ENCODE data around the gene ENO2.
"Not testable (repeated sequence)": the region's sequence is repeated elsewhere in the genome, so short reads cannot be mapped to it uniquely, and the experiment has no call there.

DNA sequence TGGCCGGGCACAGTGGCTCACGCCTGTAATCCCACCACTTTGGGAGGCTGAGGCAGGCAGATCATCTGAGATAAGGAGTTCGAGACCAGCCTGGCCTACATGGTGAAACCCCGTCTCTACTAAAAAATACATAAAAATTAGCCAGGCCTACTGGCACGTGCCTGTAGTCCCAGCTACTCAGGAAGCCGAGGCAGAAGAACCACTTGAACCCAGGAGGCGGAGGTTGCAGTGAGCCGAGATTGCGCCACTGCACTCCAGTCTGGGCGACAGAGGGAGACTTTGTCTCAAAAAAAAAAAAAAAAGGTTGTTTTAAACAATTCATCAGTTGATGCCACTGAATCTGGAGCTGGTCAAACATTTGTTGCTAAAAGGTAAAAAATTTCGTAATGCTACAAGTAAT, 34.6 kb upstream of the ENO2 start:
- TF ChIP-seq, protein P1, sequence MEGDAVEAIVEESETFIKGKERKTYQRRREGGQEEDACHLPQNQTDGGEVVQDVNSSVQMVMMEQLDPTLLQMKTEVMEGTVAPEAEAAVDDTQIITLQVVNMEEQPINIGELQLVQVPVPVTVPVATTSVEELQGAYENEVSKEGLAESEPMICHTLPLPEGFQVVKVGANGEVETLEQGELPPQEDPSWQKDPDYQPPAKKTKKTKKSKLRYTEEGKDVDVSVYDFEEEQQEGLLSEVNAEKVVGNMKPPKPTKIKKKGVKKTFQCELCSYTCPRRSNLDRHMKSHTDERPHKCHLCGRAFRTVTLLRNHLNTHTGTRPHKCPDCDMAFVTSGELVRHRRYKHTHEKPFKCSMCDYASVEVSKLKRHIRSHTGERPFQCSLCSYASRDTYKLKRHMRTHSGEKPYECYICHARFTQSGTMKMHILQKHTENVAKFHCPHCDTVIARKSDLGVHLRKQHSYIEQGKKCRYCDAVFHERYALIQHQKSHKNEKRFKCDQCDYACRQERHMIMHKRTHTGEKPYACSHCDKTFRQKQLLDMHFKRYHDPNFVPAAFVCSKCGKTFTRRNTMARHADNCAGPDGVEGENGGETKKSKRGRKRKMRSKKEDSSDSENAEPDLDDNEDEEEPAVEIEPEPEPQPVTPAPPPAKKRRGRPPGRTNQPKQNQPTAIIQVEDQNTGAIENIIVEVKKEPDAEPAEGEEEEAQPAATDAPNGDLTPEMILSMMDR (IDR thresholded peaks at IDR 0.05): not testable (repeated sequence)
- not testable (repeated sequence) for TF ChIP-seq POLR2A (IDR thresholded peaks at IDR 0.05)
